Ovary (tissue), 3 donors: Measurements from ENCODE around the gene PAX2.

Experiments
- CTCF ChIP-seq, 3 donors: fragments of 450-650 bp in 2 of 3; fragments of 200-600 bp in 1 of 3; IDR thresholded peaks; one replicate each; pipeline versions ENCODE4 v1.5.1 to v1.8.0; 2016 to 2022; ENCODE audit warnings: antibody characterized with exemption in 3 of 3, mild to moderate bottlenecking in 1 of 3
- POLR2A ChIP-seq: fragments of 450-650 bp; IDR thresholded peaks from one replicate; pipeline ENCODE4 v1.6.1; 2017; ENCODE audit warnings: antibody characterized with exemption, mild to moderate bottlenecking, moderate library complexity
- donor health status: DM: no; HTN: no; CAD: no.

- no peak for TF ChIP-seq CTCF (IDR thresholded peaks at IDR 0.05)
- no peak for TF ChIP-seq POLR2A
Measured at GRCh38 chr10:100709146-100710082, 36.0 kb upstream of the PAX2 start.
